ENCODE data around the gene ELK4. TPM values are rescaled to one million over a fixed set of nuclear protein-coding genes. Genes with fewer than 3 reads are reported as not detected.

ELK4 gene
- total and polyA plus RNA-seq, 11 donors: 5.0 to 54.9 (median 35.7) TPM

GRCh38 chr1:205666372-205667166, 34.8 kb upstream of the ELK4 start:
- 96 to 100% (median 97%) methylated on average over 6 of the region's 6 CpGs for WGBS, 4 donors
- ATAC-seq (no peak), DNase-seq (no peak)
- no peak for TF ChIP-seq POLR2A (IDR thresholded peaks at IDR 0.05)
- TF ChIP-seq CTCF (IDR thresholded peaks at IDR 0.05): no peak
- no peak overlapping the region for H3K4me3 ChIP-seq
- intact Hi-C loops (cut with DNase I): no loop called here
- no peaks in the 10 kb centered on the region for H3K27me3 ChIP-seq
- H3K4me1 ChIP-seq: peaks cover 0 to 32% (median 2%) of the 10 kb centered on the region in 12 donors
- no peaks in the 10 kb centered on the region for H3K9me3 ChIP-seq
- H3K36me3 ChIP-seq: no peaks in the 10 kb centered on the region
- H3K27ac ChIP-seq: no peak overlapping the region

- WGBS, 4 donors: 47 to 79% (median 61%) methylated on average over 6 to 9 of the region's 9 CpGs
- intact Hi-C loops (cut with DNase I): no loop called here
- no peak overlapping the region for H3K4me3 ChIP-seq
Measured at GRCh38 chr1:205665201-205666045, 33.6 kb upstream of the ELK4 start.

GRCh38 chr1:205664399-205665017, 32.7 kb upstream of the ELK4 start:
- H3K27ac ChIP-seq: no peak overlapping the region
- no peak overlapping the region for H3K4me3 ChIP-seq
- H3K27me3 ChIP-seq: no peaks in the 10 kb centered on the region
- H3K9me3 ChIP-seq: no peaks in the 10 kb centered on the region
- 83 to 89% (median 86%) methylated on average over 11 to 19 of the region's 19 CpGs for WGBS, 4 donors
- TF ChIP-seq POLR2A (IDR thresholded peaks at IDR 0.05) (no peak), CTCF (IDR thresholded peaks at IDR 0.05) (no peak)
- intact Hi-C loops (cut with DNase I): loop anchor here in 2 of 10 donors (5.0 kb wide), 1 partner anchor 48 kb away; no protein-coding TSS in a partner anchor
- no peaks in the 10 kb centered on the region for H3K36me3 ChIP-seq
- no peak for DNase-seq
- no peak for ATAC-seq
- H3K4me1 ChIP-seq: peaks cover 0 to 25% (median 2%) of the 10 kb centered on the region in 12 donors

More at GRCh38 chr1:205665201-205666045, 33.6 kb upstream of the ELK4 start:
- Histone ChIP-seq H3K9me3 (no peaks in the 10 kb centered on the region), H3K4me1 (peaks cover 0 to 32% (median 2%) of the 10 kb centered on the region in 12 donors), H3K36me3 (no peaks in the 10 kb centered on the region), H3K27me3 (no peaks in the 10 kb centered on the region), H3K27ac (no peak overlapping the region)
- DNase-seq (no peak), ATAC-seq (peak in 1 of 4 donors; percentile 23)
- no peak for TF ChIP-seq POLR2A (IDR thresholded peaks at IDR 0.05)
- TF ChIP-seq CTCF (IDR thresholded peaks at IDR 0.05): no peak

All from heart left ventricle (tissue), 16 donors.